ENCODE results near the gene MPRIP.
"Not testable (repeated sequence)": the region's sequence is repeated elsewhere in the genome, so short reads cannot be mapped to it uniquely, and the experiment has no call there.

MPRIP gene

DNA sequence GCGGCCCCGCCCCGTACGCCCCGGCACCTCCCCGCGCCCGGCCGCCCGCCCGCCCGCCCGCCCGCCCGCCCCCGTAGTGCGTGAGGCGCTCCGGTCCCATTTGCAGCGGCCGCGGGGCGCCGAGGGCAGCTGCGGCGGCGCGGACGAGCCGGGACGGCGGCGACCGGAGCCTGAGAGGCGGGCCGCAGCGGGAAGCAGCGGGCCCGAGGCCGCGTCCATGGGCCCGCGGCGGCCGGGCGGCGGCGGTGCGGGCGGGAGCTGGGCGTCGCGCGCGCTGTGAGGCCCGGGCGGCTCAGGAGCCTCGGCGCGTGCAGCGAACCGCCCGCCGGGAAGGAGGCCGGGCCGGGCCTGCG, at the start of gene MPRIP:
MPRIP (plus strand) TSS at position 74 of the 353 bp plus-strand sequence. CDS start 392 bp downstream, outside the sequence.
- no peak for DNase-seq

DNA sequence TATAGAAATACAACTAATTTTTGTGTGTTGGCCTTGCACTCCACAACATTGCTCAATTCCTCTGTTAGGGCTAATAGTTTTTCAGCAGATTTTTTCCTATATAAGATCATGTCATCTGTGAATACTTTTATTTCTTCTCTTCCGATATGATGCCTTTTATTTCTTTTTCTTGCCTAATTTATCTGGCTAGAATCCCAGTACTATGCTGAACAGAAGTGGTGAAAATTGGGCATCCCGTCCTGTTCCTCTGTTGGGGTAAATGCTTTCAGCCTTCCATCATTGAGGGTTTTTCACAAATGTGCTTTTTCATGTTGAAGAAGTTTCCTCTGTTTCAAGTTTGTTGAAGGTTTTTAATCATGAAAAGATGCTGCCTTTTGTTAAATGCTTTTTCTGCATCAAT, 47.6 kb upstream of the MPRIP start:
- DNase-seq: no peak

- DNase-seq: no peak
Observed at GRCh38 chr17:16995930-16996329, 46.3 kb upstream of the MPRIP start.

DNA sequence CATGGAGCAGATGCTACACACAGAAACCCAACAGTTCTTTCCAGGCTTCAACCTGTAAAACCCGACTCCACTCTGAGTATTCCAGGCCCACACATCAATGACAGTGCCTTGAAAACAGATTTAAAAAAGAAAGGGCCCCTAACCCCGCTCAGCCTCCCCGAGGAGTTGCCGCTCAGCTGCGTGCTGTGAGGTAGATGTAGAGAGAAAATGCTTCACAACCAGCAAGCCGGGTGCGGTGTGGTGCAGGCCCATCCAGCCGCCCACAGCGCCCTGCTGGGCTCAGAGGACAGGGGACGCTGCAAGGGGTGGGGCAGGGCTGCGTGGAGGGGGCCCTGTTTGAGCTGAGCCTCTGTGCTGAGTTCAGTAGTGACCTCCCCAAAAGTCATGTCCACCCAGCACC, 45.5 kb upstream of the MPRIP start:
- not testable (repeated sequence) for DNase-seq

DNA sequence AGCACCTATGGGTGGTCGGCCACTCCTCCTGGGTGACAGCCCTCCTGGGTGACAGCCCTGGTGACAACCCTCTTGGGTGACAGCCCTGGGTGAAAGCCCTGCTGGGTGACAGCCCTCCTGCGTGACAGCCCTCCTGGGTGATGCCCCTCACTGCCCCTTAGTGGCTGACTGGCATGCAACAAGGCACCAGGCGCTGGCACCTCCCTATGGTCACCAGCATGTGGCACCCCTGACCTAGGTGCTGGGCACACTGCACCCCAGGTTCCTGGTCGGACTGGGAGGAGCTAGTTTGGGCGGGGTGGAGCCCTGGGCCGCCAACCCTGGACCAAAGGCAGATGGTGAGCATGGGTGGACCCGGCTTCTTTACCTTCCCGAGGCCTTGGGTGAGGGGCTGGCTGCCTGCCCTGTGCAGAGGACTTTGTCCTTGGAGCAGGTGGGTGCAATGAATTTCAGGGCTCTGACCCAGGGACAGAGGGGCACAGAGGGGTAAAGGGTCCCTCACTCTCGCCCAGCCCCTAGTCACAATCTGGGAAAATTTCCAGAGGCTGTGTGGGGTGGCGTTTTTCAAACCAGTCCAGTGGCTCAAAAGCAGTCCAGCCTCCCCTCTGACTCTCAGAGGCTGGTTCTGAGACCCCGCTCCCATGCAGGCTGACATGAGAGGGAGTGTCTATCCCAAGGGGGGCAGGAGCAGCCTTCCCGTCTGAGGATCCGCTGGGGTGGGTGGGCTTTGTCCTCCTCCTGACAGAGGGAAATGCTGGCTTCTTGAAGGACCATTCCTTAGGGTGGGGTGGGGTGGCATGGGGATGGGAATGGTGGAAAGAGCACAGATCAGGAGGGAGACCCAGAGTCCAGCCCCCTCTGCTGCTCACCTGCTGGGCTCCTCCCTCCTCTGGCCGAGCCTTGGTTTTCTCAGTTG, 44.5 kb upstream of the MPRIP start:
- DNase-seq: no peak

DNA sequence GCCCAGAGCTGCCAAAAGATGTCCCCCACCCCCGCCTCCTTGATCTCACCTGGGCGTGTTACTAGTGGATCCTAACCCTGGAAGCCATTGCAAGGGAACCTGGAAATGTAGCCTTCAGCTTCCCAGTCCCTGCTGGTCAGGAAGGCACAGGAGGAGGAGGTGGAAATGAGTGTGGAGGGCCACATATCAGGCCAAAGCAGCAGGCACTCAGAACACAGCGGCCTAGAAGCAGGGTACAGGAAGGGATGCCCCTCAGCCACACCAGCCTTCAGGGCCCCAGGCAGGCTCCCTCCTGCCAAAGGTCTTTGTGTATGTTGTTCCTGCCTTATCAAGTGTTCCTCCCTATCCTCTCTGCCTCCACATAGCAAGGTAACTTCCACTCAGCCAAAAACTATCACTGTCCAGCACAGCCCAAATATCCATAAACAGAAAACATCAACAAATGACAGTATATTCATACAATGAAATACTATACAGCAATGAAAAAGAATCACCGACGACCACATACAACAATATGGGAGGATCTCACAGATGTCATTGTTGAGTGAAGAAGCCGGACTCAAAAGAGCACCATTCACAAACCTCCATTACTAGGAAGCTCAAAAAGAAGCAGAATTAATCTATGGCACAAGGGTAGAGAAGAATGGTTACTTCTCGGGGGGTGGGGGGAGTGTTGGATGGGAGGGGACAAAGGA, 42.2 kb upstream of the MPRIP start:
- DNase-seq: no peak

GRCh38 chr17:17001076-17001777, 41.0 kb upstream of the MPRIP start:
- no peak for DNase-seq

- peak; percentile 79 for DNase-seq
Observed at GRCh38 chr17:17001874-17002520, 40.3 kb upstream of the MPRIP start.

- DNase-seq: not testable (repeated sequence)
Observed at GRCh38 chr17:17002731-17003715, 39.2 kb upstream of the MPRIP start.

GRCh38 chr17:17004251-17004996, 37.8 kb upstream of the MPRIP start:
- DNase-seq: no peak

- not testable (repeated sequence) for DNase-seq
Observed at GRCh38 chr17:17004997-17005614, 37.2 kb upstream of the MPRIP start.

- not testable (repeated sequence) for DNase-seq
Observed at GRCh38 chr17:17007891-17008290, 34.4 kb upstream of the MPRIP start.

GRCh38 chr17:17008621-17009397, 33.4 kb upstream of the MPRIP start:
- not testable (repeated sequence) for DNase-seq

DNA sequence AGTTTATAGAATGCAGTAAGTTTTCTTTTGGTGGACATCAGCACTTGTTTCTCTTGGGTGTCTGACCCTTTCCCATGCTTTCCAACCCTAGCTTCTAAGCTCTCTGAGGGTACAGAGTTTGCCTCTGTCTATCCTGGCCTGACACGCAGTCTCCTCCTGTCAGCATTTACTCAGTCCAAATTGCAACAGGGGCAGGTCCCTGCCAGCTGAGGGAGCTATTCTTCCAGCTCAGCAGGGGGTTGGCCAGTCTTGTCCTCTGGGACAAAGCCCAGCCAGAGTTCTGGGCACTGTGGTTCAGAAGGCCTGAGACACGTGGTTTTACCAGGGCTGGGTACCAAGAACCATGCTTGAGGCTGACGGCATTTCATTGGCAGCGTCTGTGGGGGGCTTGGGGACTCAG, 32.3 kb upstream of the MPRIP start:
- not testable (repeated sequence) for DNase-seq

GRCh38 chr17:17010545-17011034, 31.7 kb upstream of the MPRIP start:
- not testable (repeated sequence) for DNase-seq

DNA sequence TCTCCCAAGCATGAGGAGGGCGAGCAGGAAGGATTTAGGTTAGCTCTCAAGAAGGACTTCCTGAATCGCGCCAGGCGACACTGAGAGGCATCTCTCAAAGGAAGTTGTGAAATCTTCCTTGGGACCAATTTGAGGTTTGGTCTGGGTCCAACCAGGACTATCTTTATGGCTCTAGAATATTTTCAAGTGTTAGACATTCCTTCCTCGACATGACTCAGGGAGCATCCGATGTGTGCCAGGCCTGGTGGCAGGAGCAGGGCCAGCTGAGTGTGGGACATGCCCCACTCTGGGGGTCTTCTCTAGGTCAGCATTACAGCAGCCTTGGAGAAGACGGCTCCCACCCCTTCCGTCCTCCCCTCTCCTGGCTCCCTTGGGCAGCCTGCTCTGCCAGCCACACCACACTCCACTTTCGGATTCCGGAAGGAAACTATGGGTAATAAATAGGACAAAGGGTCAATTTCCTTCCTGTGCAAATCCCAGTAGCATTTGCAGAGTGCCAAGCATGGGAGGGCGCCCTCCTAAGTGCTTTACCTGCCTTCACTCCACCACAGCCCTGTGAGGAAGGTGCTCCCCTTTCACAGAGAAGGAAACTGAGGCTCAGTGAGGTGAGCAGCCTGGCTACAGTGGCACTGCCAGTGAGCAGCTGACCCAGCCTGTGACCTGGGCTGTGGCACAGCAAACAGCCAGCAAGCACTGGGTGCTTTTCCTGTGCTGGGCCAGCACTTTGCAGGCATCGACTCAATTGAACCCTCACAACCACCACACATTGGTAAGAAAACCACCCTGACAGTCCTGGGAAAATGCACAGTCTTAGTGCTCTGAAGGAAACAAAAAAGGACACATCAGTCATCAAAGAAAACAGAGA, 31.0 kb upstream of the MPRIP start:
- not testable (repeated sequence) for DNase-seq

DNA sequence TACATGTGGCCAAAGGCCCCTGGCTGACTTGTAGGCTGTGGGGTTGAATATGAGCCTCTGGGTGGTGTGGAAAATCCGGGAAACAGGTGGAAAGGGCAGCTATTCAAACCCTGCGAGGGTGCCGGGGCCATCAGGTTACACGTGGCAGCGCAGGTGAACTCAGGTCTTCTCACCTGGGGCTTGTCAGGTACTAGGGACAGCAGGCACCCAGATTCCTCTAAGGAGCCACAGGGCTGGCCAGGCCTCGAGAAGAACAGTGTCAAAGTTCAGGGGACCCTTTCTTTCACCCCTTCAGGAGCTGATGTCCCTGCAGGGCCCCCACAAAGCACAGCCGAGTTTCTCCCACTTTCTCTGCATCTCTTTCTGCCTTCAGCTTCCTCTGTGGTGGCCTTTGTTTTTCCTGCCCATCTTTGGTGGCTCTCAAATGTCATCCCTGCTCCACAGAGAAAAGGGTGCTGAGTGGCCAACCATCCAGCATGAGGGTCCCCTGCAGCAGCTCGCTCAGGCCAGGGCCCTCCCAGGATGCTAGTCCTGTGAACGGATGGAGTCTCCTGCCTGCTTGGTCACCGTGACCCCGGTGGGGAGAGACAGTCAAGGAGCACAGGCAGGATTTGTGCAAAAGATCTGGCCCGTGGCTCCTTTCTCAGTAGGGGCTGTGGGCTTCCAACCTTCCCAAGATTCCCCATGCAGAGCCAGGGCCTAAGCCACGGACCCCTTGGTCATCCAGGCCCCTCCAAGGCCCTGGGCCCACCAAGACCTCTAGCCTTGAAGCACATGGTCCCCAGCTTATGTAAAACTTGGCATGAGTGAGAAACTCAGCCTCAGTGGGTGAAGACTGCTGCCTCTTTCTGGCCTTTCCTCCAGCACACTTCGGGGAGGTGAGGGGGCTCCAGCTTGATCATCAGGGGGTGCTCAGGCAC, 28.2 kb upstream of the MPRIP start:
- not testable (repeated sequence) for DNase-seq
